Testis (tissue), 3 donors: Measurements from ENCODE around the gene SERPINA1. TPM values are rescaled to one million over a fixed set of nuclear protein-coding genes. Genes with fewer than 3 reads are reported as not detected.

Experiments used
- DNase-seq: peaks from one replicate; pipeline ENCODE4 v3.0.0-alpha.2; 2019
- H3K27ac ChIP-seq, 2 donors: fragments of 200-600 bp; sonication (generic); one replicate each; pipeline ENCODE4 v1.5.1; 2019
- H3K27me3 ChIP-seq: fragments of 200-600 bp; sonication (generic); one replicate; pipeline ENCODE4 v1.5.1; 2019
- H3K36me3 ChIP-seq: fragments of 200-600 bp; sonication (generic); one replicate; pipeline ENCODE4 v1.5.1; 2017; ENCODE audit warnings: low read depth; ENCODE audit errors: missing control alignments
- H3K4me1 ChIP-seq: fragments of 200-600 bp; sonication (generic); one replicate; pipeline ENCODE4 v1.5.1; 2019
- H3K4me3 ChIP-seq, 2 donors: fragments of 200-600 bp; sonication (generic); one replicate each; pipeline ENCODE4 v1.5.1; 2017 to 2019
- H3K9me3 ChIP-seq: fragments of 200-600 bp; sonication (generic); one replicate; pipeline ENCODE4 v1.5.1; 2017
- POLR2A ChIP-seq: fragments of 450-650 bp; IDR thresholded peaks from one replicate; pipeline ENCODE4 v1.6.1; 2017; ENCODE audit warnings: antibody characterized with exemption, mild to moderate bottlenecking, moderate library complexity
- WGBS, 2 donors: methylation state at CpG; one replicate each; pipeline ENCODE4 v1.1.5; 2018; 5-methylcytosine and 5-hydroxymethylcytosine counted together
- intact Hi-C: fragments of 100-400 bp; cut with DNase I; formaldehyde crosslinking; loops from one replicate; pipeline ENCODE4 v1.15.1; 2023; ENCODE audit warnings: low total_unique reads
- polyA plus RNA-seq: library from polyadenylated mRNA; stranded (reverse); fragments of 350-450 nt; fragmentation: Illumina TruSeq; extraction: RNeasy Lipid Tissue Mini Kit (QIAGEN cat#74804); gene quantifications from one replicate; pipeline ENCODE4 v1.2.3, GENCODE V29; 2014; ENCODE audit warnings: low read depth, low replicate concordance; ENCODE audit not compliant: insufficient read depth
- total RNA-seq, 2 donors: library from RNA; depleted of rRNA; stranded (reverse); fragments of >200 nt; gene quantifications; one replicate each; pipeline ENCODE4 v1.2.3, GENCODE V29; 2016
- TF ChIP-seq, protein P1 (sequence below), 3 experiments: fragments of 450-650 bp in 2 of 3; fragments of 200-600 bp in 1 of 3; sonication (generic) in 1 of 3; IDR thresholded peaks; one replicate each; pipeline ENCODE4 v1.5.1; 2016 to 2019; ENCODE audit warnings: antibody characterized with exemption in 3 of 3, mild to moderate bottlenecking in 2 of 3, moderate library complexity in 1 of 3

Gene SERPINA1
- total and polyA plus RNA-seq, 3 donors from 2014 or later, result 1.0 to 123 (median 2.2) TPM

DNA sequence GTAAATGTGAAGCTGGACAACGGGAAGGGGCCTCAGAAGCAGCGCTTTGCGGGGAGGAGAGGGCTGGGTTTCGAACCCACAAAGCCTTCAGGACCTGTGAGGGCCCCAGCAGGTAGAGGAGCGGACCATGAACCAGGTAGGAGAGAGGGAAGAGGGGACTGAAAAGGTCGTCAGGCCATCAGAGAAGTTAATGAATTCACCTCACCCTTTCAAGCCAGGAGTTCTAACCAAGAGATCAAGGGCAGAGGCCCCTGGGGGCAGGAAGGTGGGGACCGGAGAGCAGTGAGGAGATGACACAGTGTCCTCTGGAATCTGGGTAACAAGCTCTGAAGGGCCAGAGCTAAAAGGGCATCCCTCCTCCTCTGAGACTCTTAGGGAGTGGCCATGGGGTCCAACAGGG is 19.4 kb downstream of the SERPINA1 start:
- H3K4me1 ChIP-seq, result no peaks in the 10 kb centered on the region
- whole genome bisulfite sequencing, 2 donors, result 82 to 94% methylated on average over 7 of the region's 7 CpGs
- no peak for DNase-seq
- TF ChIP-seq, protein P1, sequence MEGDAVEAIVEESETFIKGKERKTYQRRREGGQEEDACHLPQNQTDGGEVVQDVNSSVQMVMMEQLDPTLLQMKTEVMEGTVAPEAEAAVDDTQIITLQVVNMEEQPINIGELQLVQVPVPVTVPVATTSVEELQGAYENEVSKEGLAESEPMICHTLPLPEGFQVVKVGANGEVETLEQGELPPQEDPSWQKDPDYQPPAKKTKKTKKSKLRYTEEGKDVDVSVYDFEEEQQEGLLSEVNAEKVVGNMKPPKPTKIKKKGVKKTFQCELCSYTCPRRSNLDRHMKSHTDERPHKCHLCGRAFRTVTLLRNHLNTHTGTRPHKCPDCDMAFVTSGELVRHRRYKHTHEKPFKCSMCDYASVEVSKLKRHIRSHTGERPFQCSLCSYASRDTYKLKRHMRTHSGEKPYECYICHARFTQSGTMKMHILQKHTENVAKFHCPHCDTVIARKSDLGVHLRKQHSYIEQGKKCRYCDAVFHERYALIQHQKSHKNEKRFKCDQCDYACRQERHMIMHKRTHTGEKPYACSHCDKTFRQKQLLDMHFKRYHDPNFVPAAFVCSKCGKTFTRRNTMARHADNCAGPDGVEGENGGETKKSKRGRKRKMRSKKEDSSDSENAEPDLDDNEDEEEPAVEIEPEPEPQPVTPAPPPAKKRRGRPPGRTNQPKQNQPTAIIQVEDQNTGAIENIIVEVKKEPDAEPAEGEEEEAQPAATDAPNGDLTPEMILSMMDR (IDR thresholded peaks at IDR 0.05), result no peak
- no peak for TF ChIP-seq POLR2A
- H3K36me3 ChIP-seq, result no peaks in the 10 kb centered on the region
- H3K27me3 ChIP-seq, result no peaks in the 10 kb centered on the region
- no peaks in the 10 kb centered on the region for H3K9me3 ChIP-seq
- H3K27ac ChIP-seq, result no peak overlapping the region
- intact Hi-C loops, result no loop called here
- H3K4me3 ChIP-seq, result no peak overlapping the region

DNA sequence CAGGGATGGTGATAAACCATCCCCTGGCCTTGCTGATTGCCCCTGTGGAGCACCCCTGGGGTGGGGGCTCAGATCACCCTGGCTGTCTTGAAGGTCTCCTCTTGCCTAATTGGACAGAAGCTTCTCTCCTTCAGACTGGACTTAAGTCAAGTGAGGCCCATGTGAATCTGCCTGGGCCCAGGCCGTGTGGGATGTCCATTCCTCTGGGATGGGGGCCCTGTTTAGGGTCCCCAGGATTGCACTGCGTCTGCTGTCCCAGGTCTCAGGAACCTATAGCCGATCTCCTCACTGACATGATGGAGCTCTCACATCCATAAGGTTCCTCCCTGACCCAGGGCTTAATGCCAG is 20.2 kb downstream of the SERPINA1 start:
- H3K4me1 ChIP-seq, result no peaks in the 10 kb centered on the region
- 94% methylated on average over 3 of the region's 3 CpGs; no CpG with 5 or more reads in 1 of the 2 donors for WGBS, 2 donors
- no peak overlapping the region for H3K27ac ChIP-seq
- no peak for DNase-seq
- TF ChIP-seq, protein P1 (IDR thresholded peaks at IDR 0.05), result no peak
- TF ChIP-seq POLR2A, result no peak
- no peaks in the 10 kb centered on the region for H3K36me3 ChIP-seq
- H3K27me3 ChIP-seq, result no peaks in the 10 kb centered on the region
- no peak overlapping the region for H3K4me3 ChIP-seq
- intact Hi-C loops, result no loop called here
- no peaks in the 10 kb centered on the region for H3K9me3 ChIP-seq

DNA sequence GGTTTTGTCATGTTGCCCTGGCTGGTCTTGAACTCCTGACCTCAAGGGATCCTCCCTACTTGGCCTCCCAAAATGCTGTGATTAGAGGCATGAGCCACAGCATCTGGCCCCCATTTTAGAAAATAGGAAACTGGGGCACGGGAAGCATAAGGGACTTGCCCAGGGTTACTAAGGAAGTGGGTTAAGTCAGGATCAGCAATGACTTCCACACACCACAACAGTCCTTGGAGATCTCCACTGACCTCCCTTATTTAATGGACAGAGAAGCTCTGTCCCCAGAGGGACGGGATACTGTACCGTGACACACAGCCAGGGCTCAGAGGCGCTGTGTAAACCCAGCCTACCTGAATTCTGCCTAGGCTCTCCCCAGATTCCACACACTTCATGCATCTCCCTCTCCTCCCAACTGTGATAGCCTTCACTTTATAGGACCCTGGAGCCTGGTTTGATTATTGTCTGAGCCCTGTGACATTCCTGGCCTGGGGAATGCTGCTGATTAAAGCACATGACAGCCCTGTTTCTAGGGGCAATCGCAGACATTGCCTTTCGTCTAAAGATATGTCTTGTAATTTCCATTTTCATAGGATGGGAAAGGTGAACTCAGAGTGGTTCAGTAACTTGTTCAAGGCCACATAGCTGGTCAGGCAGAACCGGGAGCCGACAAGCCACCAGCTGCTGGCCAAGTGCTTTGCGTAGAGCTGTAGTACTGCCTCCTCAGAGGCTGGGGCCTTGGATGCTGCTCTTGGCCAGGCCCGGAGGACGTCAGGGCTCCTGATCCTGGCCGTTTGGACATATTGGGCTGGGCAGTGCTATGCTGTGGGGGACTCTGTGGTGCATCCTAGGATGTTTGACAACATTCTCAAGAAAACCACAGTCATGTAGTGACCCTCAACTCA is 20.8 kb downstream of the SERPINA1 start:
- H3K4me1 ChIP-seq, result no peaks in the 10 kb centered on the region
- H3K9me3 ChIP-seq, result no peaks in the 10 kb centered on the region
- H3K27me3 ChIP-seq, result no peaks in the 10 kb centered on the region
- intact Hi-C loops, result no loop called here
- no peak overlapping the region for H3K4me3 ChIP-seq
- DNase-seq, result no peak
- no peak for TF ChIP-seq POLR2A
- TF ChIP-seq, protein P1 (IDR thresholded peaks at IDR 0.05), result no peak
- no peak overlapping the region for H3K27ac ChIP-seq
- H3K36me3 ChIP-seq, result no peaks in the 10 kb centered on the region
- WGBS, 2 donors, result 76 to 83% methylated on average over 10 to 12 of the region's 12 CpGs

DNA sequence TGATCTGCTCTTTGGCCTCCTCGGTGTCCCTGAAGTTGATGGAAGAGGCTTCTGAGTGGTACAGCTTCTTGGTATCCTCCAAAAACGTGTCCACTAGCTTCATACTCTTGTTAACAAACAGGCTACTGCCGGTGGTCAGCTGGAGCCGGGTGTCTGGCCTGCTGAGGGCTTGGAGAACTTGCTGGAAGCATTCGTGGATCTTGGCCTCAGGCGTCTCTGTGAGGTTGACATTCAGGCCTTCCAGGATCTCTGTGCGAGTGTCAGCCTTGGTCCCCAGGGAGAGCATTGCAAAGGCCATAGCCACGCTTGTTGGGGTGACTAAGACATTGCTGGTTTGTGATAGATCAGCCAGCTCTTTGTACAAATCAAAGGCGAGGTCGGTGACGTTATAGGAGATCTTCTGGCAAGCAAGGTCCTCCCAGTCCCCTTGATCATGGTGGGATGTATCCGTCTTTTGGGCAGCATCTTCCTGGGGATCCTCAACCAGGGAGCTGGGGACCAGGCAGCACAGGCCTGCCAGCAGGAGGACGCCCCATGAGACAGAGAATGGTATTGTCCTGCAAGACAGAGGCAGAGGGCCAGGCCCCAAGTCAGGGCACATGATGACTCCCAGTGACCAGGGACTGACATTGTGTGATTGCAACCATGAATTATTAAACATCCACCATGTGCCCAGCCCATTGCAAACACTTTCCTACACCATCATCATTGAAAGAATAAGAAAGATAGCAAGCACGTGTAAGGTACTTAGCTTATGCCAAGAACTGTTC is 22.1 kb downstream of the SERPINA1 start, which contains the start of gene SERPINA2:
Gene SERPINA2, minus strand, starts transcription at position 553 of the 770 bp plus-strand sequence.
- 82 to 91% methylated on average over 10 to 14 of the region's 14 CpGs for WGBS, 2 donors
- Histone ChIP-seq H3K36me3 (no peaks in the 10 kb centered on the region), H3K27ac (no peak within 1 kb of the TSS), H3K27me3 (no peaks in the 10 kb centered on the region), H3K9me3 (no peaks in the 10 kb centered on the region), H3K4me1 (no peaks in the 10 kb centered on the region), H3K4me3 (no peak within 1 kb of the TSS)
- intact Hi-C loops, result no loop called here
- no peak for DNase-seq
- TF ChIP-seq, protein P1 (IDR thresholded peaks at IDR 0.05), result no peak
- TF ChIP-seq POLR2A, result no peak
